Measurements from ENCODE around the gene PIGL.

Gene PIGL

DNA sequence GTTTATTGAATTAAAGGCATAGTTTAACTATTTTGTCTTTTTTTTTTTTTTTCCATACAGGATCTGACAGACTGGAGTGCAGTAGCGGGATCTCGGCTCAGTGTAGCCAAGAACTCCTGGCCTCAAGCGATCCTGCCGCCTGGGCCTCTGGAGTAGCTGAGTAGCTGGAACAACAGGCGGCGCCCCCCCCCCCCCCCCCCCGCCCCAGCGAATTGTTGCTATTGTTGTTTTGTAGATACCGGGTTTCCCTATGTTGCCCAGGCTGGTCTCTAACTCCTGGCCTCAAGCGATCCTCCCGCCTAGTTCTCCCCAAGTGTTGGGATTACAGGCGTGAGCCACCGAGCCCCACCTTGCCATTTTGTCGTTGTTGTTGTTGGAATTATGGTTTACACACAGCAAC, 137.6 kb downstream of the PIGL start:
- DNase-seq = no peak

- DNase-seq = no peak
These were observed 141.4 kb downstream of the PIGL start for GRCh38 chr17:16358394-16358793.

DNA sequence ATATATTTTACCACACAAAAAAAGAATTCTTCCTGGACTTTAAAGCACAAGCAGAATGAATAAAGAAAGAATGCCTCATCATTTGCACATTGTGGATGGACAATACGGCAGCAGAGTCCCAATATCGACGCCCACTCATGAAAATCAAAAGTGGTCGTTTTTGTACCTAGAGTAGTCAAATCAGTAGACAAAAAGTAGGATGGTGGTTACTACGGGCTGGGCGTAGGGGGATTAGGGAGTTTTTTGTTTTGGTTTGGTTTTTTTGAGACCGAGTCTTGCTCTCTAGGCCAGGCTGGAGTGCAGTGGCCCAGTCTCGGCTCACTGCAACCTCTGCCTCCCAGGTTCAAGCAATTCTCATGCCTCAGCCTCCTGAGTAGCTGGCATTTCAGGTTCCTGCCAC, 144.9 kb downstream of the PIGL start:
- no peak for DNase-seq

DNA sequence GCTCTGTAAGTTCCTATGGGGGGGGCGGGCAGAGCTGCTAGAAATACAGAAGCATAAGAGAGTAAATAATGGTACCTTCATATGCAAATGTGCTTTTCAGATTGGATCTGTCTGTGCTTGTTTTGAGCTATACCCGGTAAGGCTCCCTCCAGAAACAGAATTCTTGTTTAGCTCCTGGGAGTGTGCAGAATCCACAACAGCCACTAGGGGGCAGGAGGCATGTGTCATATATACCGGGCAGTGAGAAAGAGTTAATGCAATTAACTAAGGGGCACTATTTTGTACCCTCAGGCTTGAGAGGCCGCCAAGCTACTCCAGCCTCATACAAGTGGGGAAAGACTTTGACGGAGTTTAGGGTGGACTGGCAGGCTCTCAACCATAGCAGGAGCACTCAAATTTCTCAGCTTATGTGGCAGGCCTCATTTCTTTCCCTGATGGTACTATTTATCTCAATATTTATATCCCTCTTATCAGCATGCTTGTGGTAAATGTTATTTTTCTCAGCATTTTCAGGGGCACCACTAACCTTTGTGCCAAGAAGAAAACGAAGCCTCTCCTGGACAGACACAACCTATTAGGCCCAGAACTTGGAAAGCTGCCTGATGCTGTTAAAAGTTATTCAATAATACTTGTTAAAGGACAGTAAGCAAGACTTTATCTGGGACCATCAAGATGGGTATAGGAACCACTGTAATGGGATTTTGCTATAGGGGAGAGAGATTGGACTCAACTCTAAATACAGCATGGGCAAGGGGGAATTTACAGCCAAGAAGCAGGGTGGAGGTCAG, 146.9 kb downstream of the PIGL start:
- peak; percentile 15 to 60 (median 58) for DNase-seq

DNA sequence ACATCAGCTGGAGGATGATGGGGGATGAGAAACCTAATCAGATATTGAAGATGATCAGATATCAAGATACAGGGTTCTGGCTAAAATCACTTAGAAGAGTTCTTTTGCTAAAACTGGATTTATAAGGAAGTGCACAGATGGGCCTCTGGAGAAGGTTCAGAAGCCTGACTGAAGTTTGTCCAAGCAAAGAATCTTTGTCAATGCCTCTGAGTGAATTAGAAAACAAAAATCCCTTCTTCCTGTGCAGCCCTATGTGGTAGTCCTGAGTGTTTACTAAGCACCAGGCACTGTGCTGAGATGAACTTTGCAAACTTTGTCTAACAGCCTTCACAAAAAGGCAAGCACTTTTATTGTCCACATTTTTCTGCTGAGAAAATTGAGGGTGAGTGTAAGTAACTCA, 147.6 kb downstream of the PIGL start:
- no peak for DNase-seq

DNA sequence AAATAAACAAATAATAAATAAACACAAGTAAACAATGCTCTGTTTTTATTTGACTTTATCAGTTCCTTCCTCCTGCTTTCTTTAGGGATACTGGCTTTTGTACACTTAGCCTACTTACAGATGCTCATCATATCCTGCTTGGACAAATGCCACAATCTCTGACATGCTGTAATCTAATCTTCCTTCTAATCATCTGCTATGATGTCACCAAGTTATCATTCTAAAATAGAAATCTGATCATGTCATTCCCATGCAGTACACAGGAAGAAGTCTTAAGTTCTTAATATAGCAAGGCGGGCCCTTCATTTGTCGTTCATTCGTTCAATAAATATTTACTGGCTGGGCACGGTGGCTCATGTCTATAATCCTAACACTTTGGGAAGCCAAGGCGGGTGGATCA, 154.7 kb downstream of the PIGL start:
- DNase-seq = no peak

DNA sequence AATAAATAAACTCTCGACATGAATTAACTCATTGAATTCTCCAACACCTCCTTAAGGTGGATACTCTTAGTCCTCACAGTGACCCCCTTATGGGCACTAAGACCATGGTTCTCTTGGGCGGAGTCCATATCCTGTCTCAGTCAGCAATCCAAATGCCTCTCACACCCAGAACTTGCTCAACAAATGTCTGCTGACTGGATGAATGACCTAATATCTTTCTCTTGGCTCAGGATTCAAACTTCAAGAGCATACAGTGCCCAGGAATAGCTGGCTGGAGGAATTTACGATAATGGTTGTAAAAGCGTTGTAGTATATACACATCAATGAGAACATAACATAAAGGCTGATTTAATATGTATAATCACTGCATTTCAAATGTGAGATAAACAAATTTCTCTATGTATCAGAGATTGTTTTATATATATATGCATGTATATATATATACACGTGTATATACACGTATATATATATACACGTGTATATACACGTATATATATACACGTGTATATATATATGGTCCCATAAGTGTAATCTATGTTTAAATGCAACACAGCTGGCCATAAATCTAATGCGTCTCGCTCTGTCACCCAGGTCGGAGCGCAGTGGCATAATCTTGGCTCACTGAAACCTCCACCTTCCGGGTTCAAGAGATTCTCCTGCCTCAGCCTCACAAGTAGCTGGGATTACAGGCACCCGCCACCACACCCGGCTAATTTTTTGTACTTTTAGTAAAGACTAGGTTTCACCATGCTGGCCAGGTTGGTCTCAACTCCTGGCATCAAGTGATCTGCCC, 157.3 kb downstream of the PIGL start:
- DNase-seq = no peak
